PC-9 (cell line): ENCODE measurements around the gene LTO1. TPM values are rescaled to one million over a fixed set of nuclear protein-coding genes. Genes with fewer than 3 reads are reported as not detected.

Experiments used
- BruUV-seq: library from RNA; stranded (reverse); fragments of 400-500 nt; replicated peaks from 2 replicates; lab custom pipeline; 2021; lab: Mats Ljungman, UMichigan
- CTCF ChIA-PET: fragments of 300-600 bp; sonication (Branson Sonifier 250); formaldehyde crosslinking; loops from one replicate; lab custom pipeline; 2022; ENCODE audit warnings: antibody characterized with exemption; lab: Charles Lee
- POLR2A ChIA-PET: fragments of 300-600 bp; sonication (Branson Sonifier 250); formaldehyde crosslinking; loops from one replicate; lab custom pipeline; 2022; ENCODE audit warnings: antibody characterized with exemption; ENCODE audit not compliant: unreplicated experiment; lab: Charles Lee
- DNase-seq, 2 experiments: peaks; one replicate each; pipeline versions ENCODE4 v3.0.0 to v3.0.0-alpha.2; 2015 to 2022; ENCODE audit warnings: mixed read lengths in 1 of 2
- H2AFZ ChIP-seq: fragments of 200-600 bp; sonication (generic); 2 replicates; pipeline ENCODE4 v1.8.1; 2017; ENCODE audit warnings: antibody characterized with exemption
- H3F3A ChIP-seq: fragments of 200-600 bp; sonication (generic); 2 replicates; pipeline ENCODE4 v1.8.1; 2017; ENCODE audit warnings: antibody characterized with exemption, mild to moderate bottlenecking, low read depth; ENCODE audit not compliant: insufficient read depth
- H3K27ac ChIP-seq: fragments of 200-600 bp; sonication (generic); 2 replicates; pipeline ENCODE4 v1.6.1; 2016; ENCODE audit warnings: mixed run types
- H3K27me3 ChIP-seq: fragments of 200-600 bp; sonication (generic); 2 replicates; pipeline ENCODE4 v1.6.1; 2016; ENCODE audit warnings: low read depth, mixed run types; ENCODE audit not compliant: insufficient read depth
- H3K36me3 ChIP-seq: fragments of 200-600 bp; sonication (generic); 2 replicates; pipeline ENCODE4 v1.6.1; 2016; ENCODE audit warnings: low read depth, mixed run types
- H3K4me1 ChIP-seq: fragments of 200-600 bp; sonication (generic); replicated peaks from 2 replicates; pipeline ENCODE4 v1.6.1; 2016; ENCODE audit warnings: mixed run types; ENCODE audit not compliant: insufficient read depth
- H3K4me2 ChIP-seq: fragments of 200-600 bp; sonication (generic); 2 replicates; pipeline ENCODE4 v1.6.1; 2017; ENCODE audit warnings: mixed run types
- H3K4me3 ChIP-seq: fragments of 200-600 bp; sonication (generic); 2 replicates; pipeline ENCODE4 v1.6.1; 2016; ENCODE audit warnings: mixed run types
- H3K79me2 ChIP-seq: fragments of 200-600 bp; sonication (generic); 2 replicates; pipeline ENCODE4 v1.6.1; 2017; ENCODE audit warnings: low read depth, mixed run types
- H3K9me2 ChIP-seq: fragments of 200-600 bp; sonication (generic); 2 replicates; pipeline ENCODE4 v1.8.1; 2017; ENCODE audit warnings: mild to moderate bottlenecking; ENCODE audit not compliant: insufficient read depth
- H3K9me3 ChIP-seq: fragments of 200-600 bp; sonication (generic); 2 replicates; pipeline ENCODE4 v1.8.1; 2016; ENCODE audit warnings: low read depth; ENCODE audit not compliant: insufficient read depth
- H4K20me1 ChIP-seq: fragments of 200-600 bp; sonication (generic); 2 replicates; pipeline ENCODE4 v1.8.1; 2017; ENCODE audit not compliant: insufficient read depth
- EZH2 ChIP-seq: fragments of 200-600 bp; sonication (generic); IDR thresholded peaks from 2 replicates; pipeline ENCODE4 v1.8.0; 2017; ENCODE audit warnings: antibody characterized with exemption, low read depth
- intact Hi-C: fragments of 100-400 bp; cut with micrococcal nuclease; formaldehyde crosslinking; loops from one replicate; pipeline ENCODE4 v1.10.0; 2022; ENCODE audit not compliant: unreplicated experiment
- total RNA-seq: library from RNA; stranded (reverse); gene quantifications from 2 replicates; pipeline ENCODE4 v1.2.3, GENCODE V29; 2021
- TF ChIP-seq, protein P1 (sequence below): fragments of 200-600 bp; sonication (generic); conservative IDR thresholded peaks from 2 replicates; pipeline ENCODE4 v1.6.1; 2017; ENCODE audit warnings: mixed run types, antibody characterized with exemption, mild to moderate bottlenecking, moderate library complexity

Gene LTO1
- total RNA-seq, 1 experiment from 2014 or later = 41.1 TPM

DNA sequence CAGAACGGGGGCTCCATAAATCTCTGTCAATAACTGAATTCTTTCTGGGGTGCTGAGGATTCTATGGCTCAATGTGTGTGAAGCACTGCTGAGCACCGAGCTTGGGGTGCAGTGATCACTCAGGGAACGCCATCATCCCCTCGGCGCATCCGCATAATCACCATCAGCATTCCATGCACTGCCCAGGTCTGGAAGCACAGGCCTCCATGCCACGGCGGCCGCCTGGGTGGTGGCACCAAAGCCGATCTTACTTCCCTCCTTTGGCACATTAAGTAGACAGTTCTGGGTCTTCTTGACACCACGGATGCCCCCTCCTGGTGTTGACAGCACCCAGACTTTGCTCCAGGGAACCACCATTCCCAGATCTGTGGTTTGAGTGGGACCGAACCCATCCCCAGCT, 15.6 kb downstream of the LTO1 start:
- Histone ChIP-seq H2AFZ (no peak overlapping the region), H3K9me2 (no peaks in the 10 kb centered on the region), H3K4me1 (peaks cover 9% of the 10 kb centered on the region), H3K36me3 (no peaks in the 10 kb centered on the region), H4K20me1 (peaks cover 2% of the 10 kb centered on the region; the same call in 1 of the 2 replicates), H3F3A (peaks cover 12% of the 10 kb centered on the region), H3K4me3 (no peak overlapping the region), H3K27ac (no peak overlapping the region), H3K4me2 (no peak overlapping the region), H3K27me3 (no peaks in the 10 kb centered on the region), H3K9me3 (no peaks in the 10 kb centered on the region), H3K79me2 (no peaks in the 10 kb centered on the region)
- intact Hi-C loops = no loop called here
- ChIA-PET POLR2A (no interaction called here), CTCF (no interaction called here)
- no TSS peak for BruUV-seq
- no peak for DNase-seq
- TF ChIP-seq, protein P1, sequence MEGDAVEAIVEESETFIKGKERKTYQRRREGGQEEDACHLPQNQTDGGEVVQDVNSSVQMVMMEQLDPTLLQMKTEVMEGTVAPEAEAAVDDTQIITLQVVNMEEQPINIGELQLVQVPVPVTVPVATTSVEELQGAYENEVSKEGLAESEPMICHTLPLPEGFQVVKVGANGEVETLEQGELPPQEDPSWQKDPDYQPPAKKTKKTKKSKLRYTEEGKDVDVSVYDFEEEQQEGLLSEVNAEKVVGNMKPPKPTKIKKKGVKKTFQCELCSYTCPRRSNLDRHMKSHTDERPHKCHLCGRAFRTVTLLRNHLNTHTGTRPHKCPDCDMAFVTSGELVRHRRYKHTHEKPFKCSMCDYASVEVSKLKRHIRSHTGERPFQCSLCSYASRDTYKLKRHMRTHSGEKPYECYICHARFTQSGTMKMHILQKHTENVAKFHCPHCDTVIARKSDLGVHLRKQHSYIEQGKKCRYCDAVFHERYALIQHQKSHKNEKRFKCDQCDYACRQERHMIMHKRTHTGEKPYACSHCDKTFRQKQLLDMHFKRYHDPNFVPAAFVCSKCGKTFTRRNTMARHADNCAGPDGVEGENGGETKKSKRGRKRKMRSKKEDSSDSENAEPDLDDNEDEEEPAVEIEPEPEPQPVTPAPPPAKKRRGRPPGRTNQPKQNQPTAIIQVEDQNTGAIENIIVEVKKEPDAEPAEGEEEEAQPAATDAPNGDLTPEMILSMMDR = no peak
- no peak for TF ChIP-seq EZH2

DNA sequence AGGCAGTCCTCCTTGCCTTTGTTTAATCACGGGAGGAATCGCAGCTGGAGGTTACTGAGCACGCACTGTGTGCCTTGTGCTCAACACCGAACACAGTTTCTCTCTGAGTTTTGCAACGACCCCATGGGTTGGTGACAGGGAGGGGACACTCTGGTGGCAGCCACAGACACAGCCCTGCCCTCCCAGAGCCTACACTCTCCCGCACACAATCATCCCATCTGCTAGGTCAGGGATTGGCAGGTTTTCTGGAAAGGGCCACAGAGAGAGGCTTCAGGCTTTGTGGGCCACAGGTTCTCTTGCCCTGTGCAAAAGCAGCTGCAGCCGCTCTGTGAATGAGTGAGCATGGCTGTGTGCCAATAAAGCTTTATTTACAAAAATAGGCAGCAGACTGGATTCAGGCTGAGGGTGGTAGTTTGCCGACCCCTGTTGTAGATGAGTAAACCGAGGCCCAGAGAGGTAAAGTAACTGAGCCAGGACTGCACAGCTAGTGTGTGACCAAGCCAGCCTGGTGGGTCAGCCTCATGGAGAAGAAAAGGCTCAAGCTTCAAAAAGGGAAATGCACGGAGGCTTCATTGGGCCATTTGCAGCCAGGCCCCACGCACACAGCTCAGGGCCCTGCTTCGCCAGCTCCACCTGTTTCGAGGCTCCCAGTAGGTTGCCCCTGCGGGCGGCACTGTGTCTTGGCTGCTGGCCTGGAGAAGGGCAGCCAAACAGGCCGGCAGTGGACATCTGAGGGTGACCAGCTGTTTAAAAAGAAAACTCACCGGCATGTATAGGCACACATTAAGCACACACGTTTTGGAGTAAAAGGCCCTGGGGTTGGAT, 16.3 kb downstream of the LTO1 start:
- TF ChIP-seq, protein P1 = no peak
- no peak for TF ChIP-seq EZH2
- no peak overlapping the region for H3K27ac ChIP-seq
- BruUV-seq = no TSS peak
- POLR2A ChIA-PET = interaction anchor here (0.6 kb wide), 2 partner anchors 219 to 687 kb away, joined by 3 to 7 read pairs; no protein-coding TSS in a partner anchor
- H3F3A ChIP-seq = peaks cover 20% of the 10 kb centered on the region
- CTCF ChIA-PET = no interaction called here
- intact Hi-C loops = no loop called here
- H3K9me3 ChIP-seq = no peaks in the 10 kb centered on the region
- H3K4me2 ChIP-seq = no peak overlapping the region
- peaks cover 16% of the 10 kb centered on the region for H3K4me1 ChIP-seq
- no peaks in the 10 kb centered on the region for H3K27me3 ChIP-seq
- no peaks in the 10 kb centered on the region for H3K79me2 ChIP-seq
- DNase-seq = no peak
- peaks cover 9% of the 10 kb centered on the region for H4K20me1 ChIP-seq
- no peaks in the 10 kb centered on the region for H3K9me2 ChIP-seq
- H3K36me3 ChIP-seq = 0 out of 2 replicates have a peak, but pooled peaks cover 6% of the 10 kb centered on the region
- no peak overlapping the region for H3K4me3 ChIP-seq
- no peak overlapping the region for H2AFZ ChIP-seq

DNA sequence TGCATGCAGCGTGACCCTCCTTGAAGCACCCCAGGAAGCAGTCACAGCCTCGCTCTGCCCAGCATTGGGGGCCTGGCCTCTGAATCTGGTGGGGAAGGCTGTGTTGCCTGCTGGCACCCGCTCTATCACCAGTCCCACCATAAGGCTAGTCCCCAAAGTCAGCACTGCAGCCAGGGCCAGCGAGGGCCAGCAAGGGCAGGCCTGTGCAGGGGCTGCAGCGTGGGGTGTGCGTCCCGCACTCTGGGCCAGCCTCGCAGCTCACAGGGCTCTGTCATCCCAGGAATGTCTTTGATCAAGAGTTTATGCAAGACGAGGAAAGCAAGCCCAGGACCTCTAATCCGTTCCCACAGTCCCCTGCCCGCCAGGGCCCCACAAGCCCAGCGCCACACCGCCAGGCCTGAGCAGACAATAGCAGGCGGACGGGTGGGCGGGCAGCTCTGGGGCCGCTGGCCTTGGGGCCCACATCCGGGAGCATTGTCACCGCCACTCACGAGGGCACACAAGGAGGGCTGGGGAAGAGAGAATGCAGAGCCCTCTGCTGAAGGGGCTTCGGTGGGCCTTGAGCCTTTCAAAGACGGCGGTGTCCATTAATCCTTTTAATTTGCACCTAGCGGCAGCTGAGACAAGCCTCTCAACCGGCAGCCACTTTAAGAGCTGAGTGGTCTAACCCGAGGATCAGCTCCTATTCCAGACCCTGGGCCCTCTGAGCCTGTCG, 17.1 kb downstream of the LTO1 start:
- Histone ChIP-seq H4K20me1 (peaks cover 17% of the 10 kb centered on the region), H3K27me3 (no peaks in the 10 kb centered on the region), H3K4me1 (peaks cover 18% of the 10 kb centered on the region), H2AFZ (no peak overlapping the region), H3K4me2 (no peak overlapping the region), H3K9me2 (no peaks in the 10 kb centered on the region), H3K9me3 (no peaks in the 10 kb centered on the region), H3K79me2 (no peaks in the 10 kb centered on the region), H3K36me3 (0 out of 2 replicates have a peak, but pooled peaks cover 7% of the 10 kb centered on the region), H3K4me3 (no peak overlapping the region), H3F3A (peaks cover 27% of the 10 kb centered on the region), H3K27ac (no peak overlapping the region)
- TF ChIP-seq, protein P1 = no peak
- no peak for TF ChIP-seq EZH2
- intact Hi-C loops = no loop called here
- ChIA-PET POLR2A (interaction anchor here (0.6 kb wide), 1 partner anchor 687 kb away, joined by 7 read pairs; no protein-coding TSS in a partner anchor), CTCF (no interaction called here)
- no TSS peak for BruUV-seq
- no peak for DNase-seq
